Fibroblast of lung (primary cell): Measurements from ENCODE around the gene NOL9. TPM values are rescaled to one million over a fixed set of nuclear protein-coding genes. Genes with fewer than 3 reads are reported as not detected.

Experiments used
- DNase-seq, 2 donors: peaks; one replicate each; pipeline versions ENCODE4 v3.0.0 to v3.0.0-alpha.2; 2010; ENCODE audit warnings: low read depth in 2 of 2
- H2AFZ ChIP-seq: 2 replicates; pipeline ENCODE4 v1.5.1; 2012; ENCODE audit warnings: low read length, control low read depth, inconsistent platforms
- H3K27ac ChIP-seq: 2 replicates; pipeline ENCODE4 v1.5.1; 2011; ENCODE audit warnings: low read length, control low read depth; ENCODE audit not compliant: insufficient read depth
- H3K27me3 ChIP-seq: 2 replicates; pipeline ENCODE4 v1.5.1; 2011; ENCODE audit warnings: mild to moderate bottlenecking, low read length; ENCODE audit not compliant: control insufficient read depth, insufficient read depth
- H3K36me3 ChIP-seq: 2 replicates; pipeline ENCODE4 v1.5.1; 2011; ENCODE audit warnings: low read length; ENCODE audit not compliant: control insufficient read depth, insufficient read depth
- H3K4me1 ChIP-seq: 2 replicates; pipeline ENCODE4 v1.5.1; 2011; ENCODE audit warnings: low read length; ENCODE audit not compliant: control insufficient read depth, insufficient read depth; ENCODE audit errors: extremely low read depth
- H3K4me2 ChIP-seq: 2 replicates; pipeline ENCODE4 v1.5.1; 2011; ENCODE audit warnings: low read length, control low read depth; ENCODE audit not compliant: insufficient read depth; ENCODE audit errors: extremely low read depth
- H3K4me3 ChIP-seq, 4 experiments: fragments of 200-600 bp in 1 of 4; sonication (generic) in 1 of 4; replicated peaks in 1 of 4; 2 replicates each; pipeline ENCODE4 v1.5.1; 2011 to 2016; ENCODE audit warnings: low read length in 4 of 4, low read depth in 3 of 4, mild to moderate bottlenecking in 3 of 4, control low read depth in 2 of 4, inconsistent platforms in 1 of 4, mixed read lengths in 1 of 4; ENCODE audit not compliant: insufficient read depth in 1 of 4; ENCODE audit errors: control extremely low read depth in 1 of 4
- H3K79me2 ChIP-seq: 2 replicates; pipeline ENCODE4 v1.5.1; 2012; ENCODE audit warnings: mild to moderate bottlenecking, low read length, inconsistent platforms; ENCODE audit not compliant: control insufficient read depth, insufficient read depth
- H3K9ac ChIP-seq: 2 replicates; pipeline ENCODE4 v1.5.1; 2011; ENCODE audit warnings: mild to moderate bottlenecking, low read length, control low read depth; ENCODE audit not compliant: insufficient read depth
- H3K9me3 ChIP-seq: 2 replicates; pipeline ENCODE4 v1.5.1; 2012; ENCODE audit warnings: low read depth, low read length; ENCODE audit not compliant: control insufficient read depth, insufficient read depth
- H4K20me1 ChIP-seq: 2 replicates; pipeline ENCODE4 v1.5.1; 2011; ENCODE audit warnings: low read length; ENCODE audit not compliant: control insufficient read depth, insufficient read depth; ENCODE audit errors: extremely low read depth
- CTCF ChIP-seq, 2 donors: IDR thresholded peaks in 1 of 2; conservative IDR thresholded peaks in 1 of 2; 1 replicate in 1 of 2; 2 replicates in 1 of 2; pipeline ENCODE4 v1.5.1; 2011 to 2012; ENCODE audit warnings: low read length in 2 of 2, control low read depth in 1 of 2, inconsistent platforms in 1 of 2, low read depth in 1 of 2, mild to moderate bottlenecking in 1 of 2
- EZH2 ChIP-seq: IDR thresholded peaks from 2 replicates; pipeline ENCODE4 v1.5.1; 2012; ENCODE audit warnings: low read length, control low read depth, mild to moderate bottlenecking; ENCODE audit errors: missing control alignments
- polyA plus RNA-seq, 2 donors: library from polyadenylated mRNA; depleted of rRNA in 1 of 2; stranded (reverse) in 1 of 2; unstranded in 1 of 2; fragments of >200 nt; gene quantifications; 2 replicates each; pipeline ENCODE4 v1.2.1, GENCODE V29; 2011 to 2012; ENCODE audit warnings: missing spikeins in 1 of 2
- total RNA-seq: library from RNA; depleted of rRNA; stranded (reverse); fragments of >200 nt; gene quantifications from 2 replicates; pipeline ENCODE4 v1.2.1, GENCODE V29; 2014

Gene NOL9
- total and polyA plus RNA-seq, 2 donors (not counting 1 experiment from before 2014, with no cell fraction given), result 17.5 to 19.0 TPM

GRCh38 chr1:6505367-6506209, 48.7 kb downstream of the NOL9 start:
- Histone ChIP-seq H3K4me2 (no peak overlapping the region), H3K9ac (no peak overlapping the region), H3K36me3 (no peaks in the 10 kb centered on the region), H4K20me1 (no peaks in the 10 kb centered on the region), H3K9me3 (no peaks in the 10 kb centered on the region), H3K79me2 (no peaks in the 10 kb centered on the region), H3K4me1 (no peaks in the 10 kb centered on the region), H3K4me3 (no peak overlapping the region), H3K27ac (no peak overlapping the region), H2AFZ (no peak overlapping the region), H3K27me3 (peaks cover 4% of the 10 kb centered on the region)
- TF ChIP-seq EZH2 (no peak), CTCF (conservative IDR thresholded peaks at IDR 0.05 in 1 of 2, IDR thresholded peaks at IDR 0.05 in 1 of 2; ENCODE audit: low read depth in 1 of 2, low read length in 2 of 2) (no peak)
- no peak for DNase-seq

GRCh38 chr1:6504887-6505286, 49.4 kb downstream of the NOL9 start:
- Histone ChIP-seq H4K20me1 (no peaks in the 10 kb centered on the region), H3K79me2 (no peaks in the 10 kb centered on the region), H3K9ac (no peak overlapping the region), H3K4me2 (no peak overlapping the region), H3K4me3 (no peak overlapping the region), H3K4me1 (no peaks in the 10 kb centered on the region), H3K9me3 (no peaks in the 10 kb centered on the region), H2AFZ (no peak overlapping the region), H3K27ac (no peak overlapping the region), H3K27me3 (peaks cover 4% of the 10 kb centered on the region), H3K36me3 (no peaks in the 10 kb centered on the region)
- DNase-seq, result no peak
- TF ChIP-seq EZH2 (no peak), CTCF (conservative IDR thresholded peaks at IDR 0.05 in 1 of 2, IDR thresholded peaks at IDR 0.05 in 1 of 2; ENCODE audit: low read depth in 1 of 2, low read length in 2 of 2) (no peak)

GRCh38 chr1:6503884-6504602, 50.3 kb downstream of the NOL9 start:
- TF ChIP-seq EZH2 (no peak), CTCF (conservative IDR thresholded peaks at IDR 0.05 in 1 of 2, IDR thresholded peaks at IDR 0.05 in 1 of 2; ENCODE audit: low read depth in 1 of 2, low read length in 2 of 2) (no peak)
- Histone ChIP-seq H3K79me2 (no peaks in the 10 kb centered on the region), H2AFZ (no peak overlapping the region), H3K36me3 (no peaks in the 10 kb centered on the region), H3K4me1 (no peaks in the 10 kb centered on the region), H3K9ac (no peak overlapping the region), H4K20me1 (no peaks in the 10 kb centered on the region), H3K27me3 (peaks cover 4% of the 10 kb centered on the region), H3K27ac (no peak overlapping the region), H3K4me2 (no peak overlapping the region), H3K4me3 (no peak overlapping the region), H3K9me3 (no peaks in the 10 kb centered on the region)
- DNase-seq, result no peak
